GM12873 (cell line): Measurements from ENCODE around the gene PIK3CB.

Experiments used
- CTCF ChIP-seq: IDR thresholded peaks from 2 replicates; pipeline ENCODE4 v1.5.1; 2012; ENCODE audit warnings: low read depth, mild to moderate bottlenecking, moderate library complexity, low read length, control low read depth; ENCODE audit not compliant: insufficient read depth; ENCODE audit errors: missing control alignments

The PIK3CB gene

GRCh38 chr3:138649134-138649533, 185.6 kb downstream of the PIK3CB start:
- no peak for TF ChIP-seq CTCF

GRCh38 chr3:138646513-138646912, 188.2 kb downstream of the PIK3CB start:
- no peak for TF ChIP-seq CTCF

GRCh38 chr3:138646008-138646407, 188.7 kb downstream of the PIK3CB start:
- no peak for TF ChIP-seq CTCF

- no peak for TF ChIP-seq CTCF
Measured at GRCh38 chr3:138642927-138643253, 191.8 kb downstream of the PIK3CB start.

- no peak for TF ChIP-seq CTCF
Measured at GRCh38 chr3:138642226-138642926, 192.4 kb downstream of the PIK3CB start.

- TF ChIP-seq CTCF = no peak
Measured at GRCh38 chr3:138640537-138640936, 194.2 kb downstream of the PIK3CB start.

GRCh38 chr3:138638641-138639040, 196.1 kb downstream of the PIK3CB start:
- no peak for TF ChIP-seq CTCF
